Thymus (tissue), 11 donors: ENCODE results near the gene ELMO1. TPM values are rescaled to one million over a fixed set of nuclear protein-coding genes. Genes with fewer than 3 reads are reported as not detected.

Source experiments
- DNase-seq, 9 donors: peaks; one replicate each; pipeline ENCODE4 v3.0.0-alpha.2; 2013; ENCODE audit warnings: low spot score in 9 of 9, low read depth in 6 of 9, missing footprints in 1 of 9
- H3K27ac ChIP-seq, 2 donors: one replicate each; pipeline ENCODE4 v1.5.1; 2013; ENCODE audit warnings: control low read depth in 1 of 2, low read depth in 1 of 2, low read length in 1 of 2, mild to moderate bottlenecking in 1 of 2, moderate library complexity in 1 of 2
- H3K27me3 ChIP-seq, 2 donors: one replicate each; pipeline ENCODE4 v1.5.1; 2013; ENCODE audit warnings: low read length in 1 of 2; ENCODE audit not compliant: control insufficient read depth in 2 of 2, insufficient read depth in 1 of 2
- H3K36me3 ChIP-seq, 2 donors: one replicate each; pipeline ENCODE4 v1.5.1; 2013; ENCODE audit warnings: low read length in 1 of 2, mild to moderate bottlenecking in 1 of 2, moderate library complexity in 1 of 2; ENCODE audit not compliant: control insufficient read depth in 2 of 2, insufficient read depth in 2 of 2
- H3K4me1 ChIP-seq, 2 donors: one replicate each; pipeline ENCODE4 v1.5.1; 2013; ENCODE audit warnings: low read length in 2 of 2; ENCODE audit not compliant: control insufficient read depth in 2 of 2, insufficient read depth in 2 of 2
- H3K4me3 ChIP-seq, 2 donors: one replicate each; pipeline ENCODE4 v1.5.1; 2013; ENCODE audit warnings: low read length in 2 of 2, control low read depth in 1 of 2, mild to moderate bottlenecking in 1 of 2
- H3K9me3 ChIP-seq, 2 donors: one replicate each; pipeline ENCODE4 v1.5.1; 2013; ENCODE audit warnings: low read length in 1 of 2, mild to moderate bottlenecking in 1 of 2; ENCODE audit not compliant: control insufficient read depth in 2 of 2, insufficient read depth in 1 of 2
- WGBS: extraction: QIAGEN DNeasy Blood & Tissue Kit; methylation state at CpG from one replicate; pipeline ENCODE4 v1.1.7; 2013; 5-methylcytosine and 5-hydroxymethylcytosine counted together
- polyA plus RNA-seq: library from polyadenylated mRNA; stranded (reverse); fragments of 200-250 nt; gene quantifications from one replicate; pipeline ENCODE4 v1.2.3, GENCODE V29; 2013
- total RNA-seq: library from RNA; stranded (reverse); fragments of 120-200 nt; gene quantifications from one replicate; pipeline ENCODE4 v1.2.4, GENCODE V29; 2013
- donor health status: healthy.

ELMO1 gene
- total and polyA plus RNA-seq, 2 donors = 18.7 to 22.5 TPM

DNA sequence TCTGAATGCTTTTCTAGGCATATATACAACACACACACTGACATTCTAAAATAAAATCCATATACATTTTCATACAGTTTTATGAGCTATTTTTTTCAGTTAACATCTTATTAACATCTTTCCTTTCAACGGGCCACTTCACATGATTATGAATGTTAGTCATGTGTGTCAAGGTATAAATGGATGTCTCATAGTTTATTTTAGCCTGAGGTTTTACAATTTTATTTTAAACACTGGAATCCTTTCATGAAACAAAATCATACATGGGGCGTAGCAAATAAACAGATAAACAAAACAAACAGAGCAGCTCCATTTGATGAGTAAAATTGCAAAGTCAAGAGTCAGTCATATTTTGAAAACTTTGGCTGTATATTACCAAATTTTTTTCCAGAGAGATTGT is 604.3 kb downstream of the ELMO1 start:
- no peak overlapping the region for H3K4me3 ChIP-seq
- 94% methylated on average over 2 of the region's 2 CpGs for WGBS
- no peak for DNase-seq
- no peaks in the 10 kb centered on the region for H3K9me3 ChIP-seq
- H3K4me1 ChIP-seq = no peaks in the 10 kb centered on the region
- H3K27ac ChIP-seq = no peak overlapping the region
- H3K36me3 ChIP-seq = no peaks in the 10 kb centered on the region
- H3K27me3 ChIP-seq = no peaks in the 10 kb centered on the region

DNA sequence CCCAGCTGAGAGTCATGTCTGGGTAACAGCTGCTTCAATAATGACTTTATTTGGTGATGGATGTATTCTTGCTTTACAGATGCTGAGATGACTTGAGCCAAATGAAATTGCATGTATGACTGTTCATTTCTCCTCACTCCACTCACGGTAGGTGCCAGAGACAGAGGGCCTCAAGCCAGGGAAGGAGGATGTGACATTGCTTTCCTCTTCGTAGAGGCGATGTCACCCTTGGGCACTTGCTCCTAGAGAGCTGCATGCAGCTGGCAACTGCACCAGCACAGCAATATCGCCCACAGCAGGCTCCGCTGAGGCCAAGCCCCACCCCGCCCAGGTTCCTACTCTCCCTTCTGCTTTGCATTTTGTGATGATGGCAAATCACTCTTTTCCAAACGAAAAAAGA is 607.8 kb downstream of the ELMO1 start:
- H3K27me3 ChIP-seq = no peaks in the 10 kb centered on the region
- no peaks in the 10 kb centered on the region for H3K4me1 ChIP-seq
- no peak for DNase-seq
- H3K36me3 ChIP-seq = no peaks in the 10 kb centered on the region
- H3K27ac ChIP-seq = no peak overlapping the region
- 93% methylated on average over 7 of the region's 7 CpGs for WGBS
- no peak overlapping the region for H3K4me3 ChIP-seq
- H3K9me3 ChIP-seq = no peaks in the 10 kb centered on the region

DNA sequence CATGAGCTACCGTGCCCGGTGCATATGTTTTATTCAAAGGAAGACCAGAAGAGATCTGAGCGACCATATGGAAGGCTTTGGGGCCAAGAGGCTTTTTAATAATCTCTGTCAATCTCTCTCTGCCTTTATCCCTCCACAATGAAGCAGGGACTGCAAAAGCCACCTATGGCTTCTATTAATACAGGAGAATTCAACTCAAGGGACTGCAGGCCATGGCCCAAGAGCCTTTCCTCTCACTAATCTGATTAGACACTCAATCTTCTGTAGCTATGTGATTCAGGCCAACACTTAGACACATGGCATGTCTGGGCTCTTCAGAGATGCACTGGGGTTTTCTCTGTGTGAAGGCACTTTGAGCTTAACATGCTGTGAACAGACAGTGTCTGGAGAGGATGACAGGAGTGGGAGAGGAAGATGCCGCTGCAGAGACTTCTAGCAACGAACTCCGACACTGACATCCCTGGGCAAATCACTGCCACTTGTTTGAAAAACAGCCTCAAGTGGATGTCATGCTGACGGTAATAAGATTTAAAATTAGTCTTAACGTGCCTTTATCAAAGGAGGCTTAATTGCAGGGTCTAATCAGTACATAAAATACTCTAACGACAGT is 609.9 kb downstream of the ELMO1 start:
- Histone ChIP-seq H3K36me3 (no peaks in the 10 kb centered on the region), H3K27me3 (no peaks in the 10 kb centered on the region), H3K9me3 (no peaks in the 10 kb centered on the region), H3K27ac (no peak overlapping the region), H3K4me1 (no peaks in the 10 kb centered on the region), H3K4me3 (no peak overlapping the region)
- 97% methylated on average over 9 of the region's 9 CpGs for WGBS
- no peak for DNase-seq

DNA sequence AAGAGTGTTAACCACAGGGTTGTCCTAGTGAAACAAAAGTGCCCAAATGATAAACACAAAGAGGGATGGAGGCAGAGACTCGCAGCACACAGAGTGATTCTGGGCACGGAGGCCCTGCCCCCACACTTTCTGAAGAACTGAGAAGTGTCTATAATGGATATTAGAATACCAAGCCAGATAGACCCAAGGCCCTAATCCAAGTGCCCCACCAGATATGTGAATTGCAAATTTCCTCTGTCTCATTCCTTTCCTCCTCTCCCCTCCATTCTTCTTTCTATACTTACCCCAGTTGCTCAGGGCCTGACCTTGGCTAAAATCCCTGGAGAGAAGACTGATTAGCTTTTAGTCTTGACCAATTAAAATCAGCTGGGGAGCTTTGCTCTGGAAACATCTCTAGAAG is 617.6 kb downstream of the ELMO1 start:
- no peaks in the 10 kb centered on the region for H3K36me3 ChIP-seq
- H3K4me1 ChIP-seq = no peaks in the 10 kb centered on the region
- 100% methylated on average over 2 of the region's 2 CpGs for WGBS
- H3K27me3 ChIP-seq = no peaks in the 10 kb centered on the region
- H3K27ac ChIP-seq = no peak overlapping the region
- H3K9me3 ChIP-seq = no peaks in the 10 kb centered on the region
- DNase-seq = no peak
- no peak overlapping the region for H3K4me3 ChIP-seq

DNA sequence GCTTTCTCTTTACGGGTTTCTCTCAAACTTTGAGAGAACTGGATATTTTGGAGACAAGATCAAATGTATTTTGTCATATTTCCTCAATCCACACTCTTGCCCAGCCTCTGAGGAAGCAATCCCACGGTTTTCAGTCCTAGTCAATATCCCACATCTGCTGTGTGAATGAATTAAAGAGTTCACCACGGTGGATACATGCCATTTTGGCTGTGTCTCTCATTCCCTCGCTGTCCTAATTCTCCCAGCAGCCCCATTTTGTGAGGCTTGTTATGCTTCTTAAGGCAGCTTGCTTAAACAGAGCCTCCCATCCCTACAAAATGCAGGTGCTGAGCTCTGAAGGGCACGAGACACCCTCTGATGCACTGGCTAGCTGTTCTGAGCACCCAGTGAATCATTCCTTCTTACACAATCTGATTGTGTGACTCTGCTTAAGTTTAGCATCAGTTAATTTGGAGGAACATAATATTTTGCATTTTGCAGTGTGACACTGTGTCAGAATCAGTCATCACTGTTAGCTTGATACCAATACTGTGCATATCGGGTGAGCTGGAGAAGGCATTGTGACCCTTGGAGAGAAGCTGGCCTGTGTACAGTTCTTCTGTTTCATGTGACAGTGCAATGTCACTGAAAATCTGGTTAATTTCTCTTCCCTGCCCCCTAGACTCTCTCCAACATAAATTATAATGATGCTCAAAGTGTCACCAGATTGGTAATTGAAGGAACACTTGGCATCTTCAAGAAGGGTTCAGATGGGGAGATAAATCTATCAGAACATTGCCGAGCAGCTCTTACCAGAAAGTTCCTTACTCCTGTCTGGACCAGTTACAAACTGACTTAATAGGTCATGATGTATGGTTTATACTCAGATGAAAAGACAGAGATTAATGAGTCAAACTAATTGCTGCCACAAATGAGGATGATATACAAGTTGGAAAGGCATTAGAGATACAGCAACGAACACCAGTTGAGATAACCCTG is 620.6 kb downstream of the ELMO1 start:
- Histone ChIP-seq H3K9me3 (no peaks in the 10 kb centered on the region), H3K4me1 (no peaks in the 10 kb centered on the region), H3K27me3 (no peaks in the 10 kb centered on the region), H3K27ac (no peak overlapping the region), H3K36me3 (no peaks in the 10 kb centered on the region), H3K4me3 (no peak overlapping the region)
- WGBS = 92% methylated on average over 8 of the region's 8 CpGs
- DNase-seq = no peak

DNA sequence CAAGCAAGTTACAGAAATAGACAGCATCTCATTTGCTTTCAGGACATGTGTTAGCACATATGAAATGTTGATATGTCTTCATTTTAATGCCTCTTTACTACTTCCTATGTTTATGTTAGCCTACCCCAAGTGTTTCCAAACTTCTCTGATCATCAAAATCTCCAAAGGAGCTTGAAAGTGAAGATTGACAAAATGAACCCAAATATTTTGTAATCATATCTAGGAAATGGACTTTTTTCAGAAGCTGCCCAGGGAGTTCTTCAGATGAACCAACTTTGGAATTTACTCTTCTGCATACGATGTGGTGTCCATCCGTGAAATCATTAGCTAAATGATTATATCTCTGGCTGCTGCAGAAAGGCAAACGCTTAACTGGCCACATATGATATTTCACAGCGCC is 623.2 kb downstream of the ELMO1 start:
- Histone ChIP-seq H3K4me1 (no peaks in the 10 kb centered on the region), H3K36me3 (no peaks in the 10 kb centered on the region), H3K27ac (no peak overlapping the region), H3K4me3 (no peak overlapping the region), H3K27me3 (no peaks in the 10 kb centered on the region), H3K9me3 (no peaks in the 10 kb centered on the region)
- DNase-seq = no peak
- 97% methylated on average over 4 of the region's 4 CpGs for WGBS

DNA sequence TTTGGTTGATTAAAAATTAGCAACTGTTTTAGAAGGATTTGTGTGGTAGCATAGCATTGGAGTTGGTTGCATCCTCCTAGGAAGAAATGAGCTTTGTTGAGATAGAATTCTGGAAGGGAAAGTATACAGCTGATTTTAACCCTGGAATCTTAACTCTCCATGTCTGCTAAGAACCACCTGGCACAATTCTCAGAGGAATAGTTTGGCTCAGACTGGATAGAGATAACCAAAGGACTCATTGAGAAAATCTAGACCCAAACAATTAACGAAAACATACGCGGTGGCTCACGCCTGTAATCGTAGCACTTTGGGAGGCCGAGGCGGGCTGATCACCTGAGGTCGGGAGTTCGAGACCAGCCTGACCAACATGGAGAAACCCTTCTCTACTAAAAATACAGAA is 625.3 kb downstream of the ELMO1 start:
- Histone ChIP-seq H3K27me3 (no peaks in the 10 kb centered on the region), H3K4me1 (no peaks in the 10 kb centered on the region), H3K27ac (no peak overlapping the region), H3K36me3 (no peaks in the 10 kb centered on the region), H3K9me3 (no peaks in the 10 kb centered on the region), H3K4me3 (no peak overlapping the region)
- 98% methylated on average over 9 of the region's 9 CpGs for WGBS
- DNase-seq = no peak

DNA sequence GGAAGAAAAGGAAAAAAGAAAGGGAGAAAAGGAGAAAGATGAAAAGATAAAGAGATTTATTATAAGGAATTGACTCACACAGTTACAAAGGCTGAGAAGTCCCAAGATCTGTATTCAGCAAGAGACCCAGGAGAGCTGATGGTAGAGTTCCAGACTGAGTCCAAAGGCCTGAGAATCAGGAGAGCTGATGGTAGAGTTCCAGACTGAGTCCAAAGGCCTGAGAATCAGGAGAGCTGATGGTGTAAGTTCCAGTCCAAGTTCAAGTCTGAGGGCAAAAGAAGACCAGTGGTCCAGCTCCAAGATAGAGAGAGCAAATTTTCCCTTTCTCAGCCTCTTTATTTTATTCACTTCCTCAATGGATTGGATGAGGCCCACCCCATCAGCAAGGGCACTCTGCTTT is 627.0 kb downstream of the ELMO1 start:
- Histone ChIP-seq H3K4me3 (no peak overlapping the region), H3K27ac (no peak overlapping the region), H3K36me3 (no peaks in the 10 kb centered on the region), H3K27me3 (no peaks in the 10 kb centered on the region), H3K9me3 (no peaks in the 10 kb centered on the region), H3K4me1 (no peaks in the 10 kb centered on the region)
- no peak for DNase-seq

DNA sequence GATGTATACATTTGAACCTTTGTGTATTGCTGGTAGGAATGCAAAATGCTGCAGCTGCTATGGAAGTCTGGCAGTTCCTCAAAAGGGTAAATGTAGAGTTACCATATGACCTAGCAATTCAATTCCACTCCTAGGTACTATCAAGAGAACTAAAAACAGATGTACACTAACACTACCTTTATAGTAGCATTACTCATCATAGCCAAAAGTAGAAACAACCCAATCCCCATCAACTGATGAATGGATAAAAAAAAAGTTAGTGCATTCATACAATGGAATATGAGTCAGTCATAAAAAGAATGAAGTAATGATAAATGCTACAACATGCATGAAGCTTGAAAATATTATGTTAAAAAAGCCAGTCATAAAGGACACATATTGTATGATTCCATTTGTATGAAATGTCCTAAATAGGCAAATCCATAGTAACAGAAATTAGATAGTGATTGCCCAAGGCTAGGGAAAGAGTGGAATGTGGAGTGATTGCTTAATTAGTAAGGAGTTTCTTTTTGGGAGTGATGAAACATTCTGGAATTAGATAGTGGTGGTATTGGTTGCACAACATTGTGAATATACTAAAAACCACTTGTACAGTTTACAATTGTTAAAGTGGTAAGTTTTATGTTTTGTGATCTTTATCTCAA is 628.0 kb downstream of the ELMO1 start:
- Histone ChIP-seq H3K4me1 (no peaks in the 10 kb centered on the region), H3K4me3 (no peak overlapping the region), H3K27ac (no peak overlapping the region), H3K36me3 (no peaks in the 10 kb centered on the region), H3K27me3 (no peaks in the 10 kb centered on the region), H3K9me3 (no peaks in the 10 kb centered on the region)
- no peak for DNase-seq
